ENCODE measurements around the gene EFNB2. TPM values are rescaled to one million over a fixed set of nuclear protein-coding genes. Genes with fewer than 3 reads are reported as not detected.

The EFNB2 gene
- total and polyA plus RNA-seq, 4 donors = 15.7 to 43.8 (median 29.1) TPM

- TF ChIP-seq CTCF (IDR thresholded peaks at IDR 0.05; ENCODE audit: control extremely low read depth, extremely low read depth) = no peak
- peaks cover 0 to 29% (median 21%) of the 10 kb centered on the region in 4 donors for H3K36me3 ChIP-seq (ENCODE audit: control insufficient read depth in 4 of 4, insufficient read depth in 4 of 4, low read length in 4 of 4)
- no peaks in the 10 kb centered on the region for H3K27me3 ChIP-seq (ENCODE audit: control insufficient read depth in 3 of 3, insufficient read depth in 3 of 3, low read length in 2 of 3)
- H3K4me1 ChIP-seq (ENCODE audit: control insufficient read depth in 5 of 5, insufficient read depth in 5 of 5, low read length in 5 of 5) = peaks cover 2 to 24% (median 13%) of the 10 kb centered on the region in 5 donors
- no peaks in the 10 kb centered on the region for H3K9me3 ChIP-seq (ENCODE audit: control insufficient read depth in 4 of 4, insufficient read depth in 3 of 4, low read length in 3 of 4)
- ATAC-seq (ENCODE audit: insufficient read depth, low FRiP score) (no peak), DNase-seq (no peak)
- no peak overlapping the region for H3K4me3 ChIP-seq
- H3K9ac ChIP-seq (ENCODE audit: insufficient read depth in 1 of 2, low read length in 2 of 2) = no peak overlapping the region
- H3K27ac ChIP-seq (ENCODE audit: low read depth in 1 of 2, low read length in 1 of 2) = no peak overlapping the region
These were observed 41.0 kb downstream of the EFNB2 start for GRCh38 chr13:106494506-106494905.

GRCh38 chr13:106493533-106494220 is 41.8 kb downstream of the EFNB2 start:
- Histone ChIP-seq H3K4me1 (ENCODE audit: control insufficient read depth in 5 of 5, insufficient read depth in 5 of 5, low read length in 5 of 5) (peaks cover 2 to 27% (median 13%) of the 10 kb centered on the region in 5 donors), H3K27me3 (ENCODE audit: control insufficient read depth in 3 of 3, insufficient read depth in 3 of 3, low read length in 2 of 3) (no peaks in the 10 kb centered on the region), H3K36me3 (ENCODE audit: control insufficient read depth in 4 of 4, insufficient read depth in 4 of 4, low read length in 4 of 4) (peaks cover 0 to 29% (median 21%) of the 10 kb centered on the region in 4 donors), H3K27ac (ENCODE audit: low read depth in 1 of 2, low read length in 1 of 2) (peak overlapping the region in 1 of 2 donors; percentile 21), H3K9me3 (ENCODE audit: control insufficient read depth in 4 of 4, insufficient read depth in 3 of 4, low read length in 3 of 4) (no peaks in the 10 kb centered on the region), H3K4me3 (no peak overlapping the region), H3K9ac (ENCODE audit: insufficient read depth in 1 of 2, low read length in 2 of 2) (no peak overlapping the region)
- ATAC-seq (ENCODE audit: insufficient read depth, low FRiP score) (peak; percentile 64), DNase-seq (no peak)
- no peak for TF ChIP-seq CTCF (IDR thresholded peaks at IDR 0.05; ENCODE audit: control extremely low read depth, extremely low read depth)
- 26 to 45% methylated on average over 17 of the region's 17 CpGs for WGBS, 2 donors

GRCh38 chr13:106492588-106493475 is 42.6 kb downstream of the EFNB2 start:
- Histone ChIP-seq H3K4me3 (no peak overlapping the region), H3K9me3 (ENCODE audit: control insufficient read depth in 4 of 4, insufficient read depth in 3 of 4, low read length in 3 of 4) (no peaks in the 10 kb centered on the region), H3K9ac (ENCODE audit: insufficient read depth in 1 of 2, low read length in 2 of 2) (no peak overlapping the region), H3K27me3 (ENCODE audit: control insufficient read depth in 3 of 3, insufficient read depth in 3 of 3, low read length in 2 of 3) (no peaks in the 10 kb centered on the region), H3K4me1 (ENCODE audit: control insufficient read depth in 5 of 5, insufficient read depth in 5 of 5, low read length in 5 of 5) (peaks cover 5 to 28% (median 11%) of the 10 kb centered on the region in 5 donors), H3K36me3 (ENCODE audit: control insufficient read depth in 4 of 4, insufficient read depth in 4 of 4, low read length in 4 of 4) (peaks cover 0 to 29% (median 21%) of the 10 kb centered on the region in 4 donors), H3K27ac (ENCODE audit: low read depth in 1 of 2, low read length in 1 of 2) (peak overlapping the region in 1 of 2 donors; percentile 21)
- no peak for TF ChIP-seq CTCF (IDR thresholded peaks at IDR 0.05; ENCODE audit: control extremely low read depth, extremely low read depth)
- ATAC-seq (ENCODE audit: insufficient read depth, low FRiP score) = no peak
- WGBS, 2 donors = 88 to 89% methylated on average over 54 of the region's 54 CpGs
- no peak for DNase-seq

Measured in lung (tissue), 12 donors.